Gastroesophageal sphincter (tissue), 4 donors: ENCODE measurements around the gene ZDHHC21. TPM values are rescaled to one million over a fixed set of nuclear protein-coding genes. Genes with fewer than 3 reads are reported as not detected.

Source experiments
- ATAC-seq: fragments of 150-250 bp; one replicate; pipeline ENCODE4 v1.9.1; 2016; ENCODE audit warnings: mild to moderate bottlenecking, moderate library complexity
- H3K27ac ChIP-seq, 4 donors: fragments of 200-600 bp; sonication (generic) in 3 of 4; 1 replicate in 3 of 4; 2 replicates in 1 of 4; pipeline ENCODE4 v1.5.1; 2016 to 2019
- H3K27me3 ChIP-seq: fragments of 200-600 bp; sonication (generic); one replicate; pipeline ENCODE4 v1.5.1; 2019
- H3K36me3 ChIP-seq, 2 donors: fragments of 200-600 bp; sonication (generic); one replicate each; pipeline ENCODE4 v1.5.1; 2019; ENCODE audit warnings: control low read depth in 1 of 2
- H3K4me1 ChIP-seq, 3 donors: fragments of 200-600 bp; sonication (generic); 1 replicate in 2 of 3; 2 replicates in 1 of 3; pipeline ENCODE4 v1.5.1; 2016 to 2019; ENCODE audit warnings: control low read depth in 2 of 3
- H3K4me3 ChIP-seq, 2 donors: fragments of 200-600 bp; sonication (generic); one replicate each; pipeline ENCODE4 v1.5.1; 2019; ENCODE audit warnings: mild to moderate bottlenecking in 1 of 2, moderate library complexity in 1 of 2
- H3K9me3 ChIP-seq, 3 donors: fragments of 200-600 bp; sonication (generic); one replicate each; pipeline ENCODE4 v1.5.1; 2017 to 2019; ENCODE audit warnings: control low read depth in 2 of 3
- EP300 ChIP-seq: sonication (generic); formaldehyde crosslinking; IDR thresholded peaks from one replicate; pipeline ENCODE4 v1.6.1; 2017; ENCODE audit warnings: antibody characterized with exemption, mild to moderate bottlenecking
- POLR2A ChIP-seq, 2 donors: fragments of 450-650 bp; IDR thresholded peaks; one replicate each; pipeline ENCODE4 v1.6.1; 2017; ENCODE audit warnings: antibody characterized with exemption in 2 of 2, mild to moderate bottlenecking in 2 of 2, moderate library complexity in 1 of 2
- POLR2AphosphoS5 ChIP-seq: sonication (generic); formaldehyde crosslinking; IDR thresholded peaks from one replicate; pipeline ENCODE4 v1.6.1; 2017; ENCODE audit warnings: antibody characterized with exemption
- WGBS, 2 donors: methylation state at CpG; one replicate each; pipeline ENCODE4 v1.1.5; 2018; ENCODE audit warnings: low coverage in 1 of 2; 5-methylcytosine and 5-hydroxymethylcytosine counted together
- total RNA-seq, 4 donors: library from RNA; depleted of rRNA; stranded (reverse); fragments of >200 nt; gene quantifications; one replicate each; pipeline ENCODE4 v1.1.0, GENCODE V29; 2016
- TF ChIP-seq, protein P1 (sequence below), 4 experiments: fragments of 200-600 bp in 2 of 4; fragments of 450-650 bp in 2 of 4; sonication (generic) in 1 of 4; IDR thresholded peaks; one replicate each; pipeline ENCODE4 v1.5.1; 2017 to 2019; ENCODE audit warnings: antibody characterized with exemption in 4 of 4, mild to moderate bottlenecking in 2 of 4, moderate library complexity in 2 of 4

Gene ZDHHC21
- total RNA-seq, 4 donors from 2014 or later = 7.8 to 15.1 (median 10.8) TPM

DNA sequence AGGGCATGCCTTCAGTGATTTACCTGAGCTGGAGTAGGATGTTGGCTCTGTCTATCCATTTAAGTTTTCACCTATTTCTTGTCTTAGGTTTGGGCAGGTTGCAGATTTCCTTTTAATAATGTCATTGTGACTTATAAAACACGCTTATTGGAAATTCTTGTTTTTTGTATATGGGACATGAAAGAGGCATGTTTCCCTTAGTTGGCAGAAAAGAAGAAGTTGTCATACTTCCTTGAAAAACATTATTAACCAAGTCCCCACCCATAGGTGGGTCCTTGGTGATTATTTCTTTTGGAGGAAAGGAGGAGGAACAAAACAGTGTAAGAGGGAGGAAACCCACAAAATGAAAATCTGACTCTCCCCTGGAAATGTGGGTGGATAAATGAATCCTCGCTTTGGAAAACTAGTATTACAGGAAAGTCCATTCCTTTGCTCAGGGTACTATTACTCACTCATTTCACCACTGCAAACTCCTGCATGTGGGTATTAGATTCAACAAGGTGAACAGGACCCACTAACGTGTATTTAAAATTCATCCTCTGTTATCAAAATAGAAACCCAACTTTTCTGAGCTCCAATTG lies 20.0 kb upstream of the ZDHHC21 start:
- 81 to 84% methylated on average over 3 of the region's 3 CpGs for WGBS, 2 donors
- H3K4me1 ChIP-seq = no peaks in the 10 kb centered on the region
- no peak overlapping the region for H3K27ac ChIP-seq
- H3K27me3 ChIP-seq = peaks cover 8% of the 10 kb centered on the region
- ATAC-seq = no peak
- TF ChIP-seq EP300 = no peak
- TF ChIP-seq POLR2AphosphoS5 = no peak
- no peak for TF ChIP-seq POLR2A (IDR thresholded peaks at IDR 0.05)
- TF ChIP-seq, protein P1, sequence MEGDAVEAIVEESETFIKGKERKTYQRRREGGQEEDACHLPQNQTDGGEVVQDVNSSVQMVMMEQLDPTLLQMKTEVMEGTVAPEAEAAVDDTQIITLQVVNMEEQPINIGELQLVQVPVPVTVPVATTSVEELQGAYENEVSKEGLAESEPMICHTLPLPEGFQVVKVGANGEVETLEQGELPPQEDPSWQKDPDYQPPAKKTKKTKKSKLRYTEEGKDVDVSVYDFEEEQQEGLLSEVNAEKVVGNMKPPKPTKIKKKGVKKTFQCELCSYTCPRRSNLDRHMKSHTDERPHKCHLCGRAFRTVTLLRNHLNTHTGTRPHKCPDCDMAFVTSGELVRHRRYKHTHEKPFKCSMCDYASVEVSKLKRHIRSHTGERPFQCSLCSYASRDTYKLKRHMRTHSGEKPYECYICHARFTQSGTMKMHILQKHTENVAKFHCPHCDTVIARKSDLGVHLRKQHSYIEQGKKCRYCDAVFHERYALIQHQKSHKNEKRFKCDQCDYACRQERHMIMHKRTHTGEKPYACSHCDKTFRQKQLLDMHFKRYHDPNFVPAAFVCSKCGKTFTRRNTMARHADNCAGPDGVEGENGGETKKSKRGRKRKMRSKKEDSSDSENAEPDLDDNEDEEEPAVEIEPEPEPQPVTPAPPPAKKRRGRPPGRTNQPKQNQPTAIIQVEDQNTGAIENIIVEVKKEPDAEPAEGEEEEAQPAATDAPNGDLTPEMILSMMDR (IDR thresholded peaks at IDR 0.05) = no peak
- peaks cover 0 to 6% (median 0%) of the 10 kb centered on the region in 3 donors for H3K9me3 ChIP-seq
- H3K4me3 ChIP-seq = no peak overlapping the region
- H3K36me3 ChIP-seq = no peaks in the 10 kb centered on the region

GRCh38 chr9:14710804-14711203 lies 17.6 kb upstream of the ZDHHC21 start:
- Histone ChIP-seq H3K27me3 (peaks cover 3% of the 10 kb centered on the region), H3K4me1 (no peaks in the 10 kb centered on the region), H3K27ac (no peak overlapping the region), H3K9me3 (peaks cover 0 to 28% (median 0%) of the 10 kb centered on the region in 3 donors), H3K4me3 (no peak overlapping the region), H3K36me3 (no peaks in the 10 kb centered on the region)
- TF ChIP-seq POLR2AphosphoS5 (no peak), EP300 (no peak), POLR2A (IDR thresholded peaks at IDR 0.05) (no peak)
- TF ChIP-seq, protein P1 (IDR thresholded peaks at IDR 0.05) = no peak
- no peak for ATAC-seq

DNA sequence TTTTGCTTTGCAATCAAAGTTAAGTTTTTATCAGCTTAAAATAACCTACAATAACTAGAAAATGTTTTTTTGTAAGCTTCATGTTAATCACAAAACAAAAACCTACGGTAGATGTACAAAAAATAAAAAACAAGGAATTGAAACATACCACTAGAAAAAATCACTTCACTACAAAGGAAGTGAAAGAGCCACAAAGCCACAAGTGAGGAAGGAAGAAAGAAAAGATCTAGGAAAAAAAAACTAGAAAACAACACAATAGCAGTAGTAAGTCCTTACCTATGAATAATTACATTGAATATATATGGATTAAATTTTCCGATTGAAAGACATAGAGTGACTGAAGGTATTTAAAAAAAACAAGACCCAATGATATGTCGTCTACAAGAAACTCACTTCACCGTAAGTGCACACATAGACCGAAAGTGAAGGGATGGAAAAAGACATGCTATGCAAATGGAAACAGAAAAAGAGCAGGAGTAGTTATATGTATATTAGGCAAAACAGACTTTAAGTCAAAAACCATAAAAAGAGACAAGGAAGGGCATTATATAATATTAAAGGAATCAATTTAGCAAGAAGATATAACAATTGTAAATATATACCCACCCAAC lies 13.4 kb upstream of the ZDHHC21 start:
- no peak for ATAC-seq
- Histone ChIP-seq H3K4me3 (no peak overlapping the region), H3K27me3 (peaks cover 3% of the 10 kb centered on the region), H3K27ac (no peak overlapping the region), H3K4me1 (no peaks in the 10 kb centered on the region), H3K36me3 (no peaks in the 10 kb centered on the region), H3K9me3 (peaks cover 0 to 46% (median 0%) of the 10 kb centered on the region in 3 donors)
- TF ChIP-seq, protein P1 (IDR thresholded peaks at IDR 0.05) = no peak
- TF ChIP-seq POLR2AphosphoS5 (no peak), POLR2A (IDR thresholded peaks at IDR 0.05) (no peak), EP300 (no peak)
- WGBS, 2 donors = 83 to 92% methylated on average over 4 to 5 of the region's 5 CpGs

GRCh38 chr9:14705079-14705478 lies 11.8 kb upstream of the ZDHHC21 start:
- no peak overlapping the region for H3K27ac ChIP-seq
- H3K4me1 ChIP-seq = no peaks in the 10 kb centered on the region
- H3K36me3 ChIP-seq = no peaks in the 10 kb centered on the region
- H3K4me3 ChIP-seq = no peak overlapping the region
- peaks cover 0 to 46% (median 0%) of the 10 kb centered on the region in 3 donors for H3K9me3 ChIP-seq
- ATAC-seq = no peak
- TF ChIP-seq POLR2A (IDR thresholded peaks at IDR 0.05) (no peak), POLR2AphosphoS5 (no peak), EP300 (no peak)
- TF ChIP-seq, protein P1 (IDR thresholded peaks at IDR 0.05) = no peak
- peaks cover 7% of the 10 kb centered on the region for H3K27me3 ChIP-seq

- no peak overlapping the region for H3K27ac ChIP-seq
- 100% methylated on average over 1 of the region's 3 CpGs; no CpG with 5 or more reads in 1 of the 2 donors for WGBS, 2 donors
- H3K36me3 ChIP-seq = no peaks in the 10 kb centered on the region
- no peak overlapping the region for H3K4me3 ChIP-seq
- no peaks in the 10 kb centered on the region for H3K4me1 ChIP-seq
- peaks cover 7% of the 10 kb centered on the region for H3K27me3 ChIP-seq
- TF ChIP-seq, protein P1 (IDR thresholded peaks at IDR 0.05) = no peak
- no peak for TF ChIP-seq POLR2AphosphoS5
- no peak for ATAC-seq
- H3K9me3 ChIP-seq = peaks cover 0 to 46% (median 0%) of the 10 kb centered on the region in 3 donors
Measured at GRCh38 chr9:14704281-14704680, 11.0 kb upstream of the ZDHHC21 start.
